ENCODE measurements around the gene RASL10B.
"Not testable (repeated sequence)": the region's sequence is repeated elsewhere in the genome, so short reads cannot be mapped to it uniquely, and the experiment has no call there.

The RASL10B gene

GRCh38 chr17:35743626-35744328, 12.3 kb downstream of the RASL10B start:
- DNase-seq: peak; percentile 16

GRCh38 chr17:35744830-35745229, 13.4 kb downstream of the RASL10B start:
- no peak for DNase-seq

GRCh38 chr17:35745246-35745645, 13.8 kb downstream of the RASL10B start:
- no peak for DNase-seq

DNA sequence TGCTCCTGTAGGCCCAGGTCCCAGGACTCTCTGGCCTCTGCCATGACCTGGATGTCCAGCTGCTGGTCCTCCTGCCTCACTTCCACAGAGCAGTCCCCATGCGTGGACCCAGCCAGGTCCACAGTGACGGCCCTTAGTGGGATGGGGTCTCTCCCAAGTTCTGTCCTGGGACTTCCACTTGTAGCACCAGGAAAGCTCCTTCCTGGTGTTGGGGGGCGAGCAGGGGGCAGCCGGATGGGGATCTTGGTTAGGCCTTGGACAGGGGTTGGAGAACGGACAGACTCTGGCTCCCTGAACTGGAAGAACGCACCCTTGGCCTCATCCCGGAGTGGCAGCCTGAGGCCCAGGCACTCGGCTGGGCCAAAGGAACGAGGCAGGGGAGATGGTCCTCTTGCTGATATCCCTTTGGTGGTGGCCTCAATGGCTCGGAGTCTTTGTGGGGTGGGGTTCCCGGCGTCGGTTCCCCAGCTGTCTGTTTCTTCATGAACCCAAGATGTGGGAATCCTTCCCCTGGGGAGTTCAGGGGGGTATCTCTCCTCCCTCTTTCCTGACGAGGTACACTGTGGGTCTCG, 14.4 kb downstream of the RASL10B start:
- DNase-seq: no peak

DNA sequence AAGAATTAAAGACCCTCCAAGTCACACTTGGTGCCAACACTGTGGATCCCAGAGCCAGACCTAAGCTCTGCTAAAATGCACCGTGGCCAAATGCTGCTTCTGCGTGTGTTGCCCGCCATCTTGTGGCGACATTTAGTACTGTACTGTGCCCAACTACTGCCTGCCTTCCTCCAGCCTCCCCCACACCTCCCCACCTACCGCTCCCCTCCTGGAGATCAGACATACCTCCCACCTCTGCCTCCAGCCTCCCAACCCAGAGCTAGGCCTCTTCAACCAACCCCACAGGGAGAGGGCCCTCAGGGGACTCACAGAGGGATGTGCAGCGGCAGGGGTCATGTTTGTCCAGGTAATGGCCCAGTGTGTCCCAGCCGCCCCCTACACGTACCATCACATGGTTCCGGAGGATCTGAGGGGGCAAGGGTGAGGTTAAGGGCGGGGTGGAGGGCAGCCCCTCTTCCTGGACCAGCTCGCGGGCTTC, 16.1 kb downstream of the RASL10B start:
- peak; percentile 83 for DNase-seq

- DNase-seq: no peak
Observed at GRCh38 chr17:35748341-35748841, 17.0 kb downstream of the RASL10B start.

- no peak for DNase-seq
Observed at GRCh38 chr17:35748979-35749378, 17.5 kb downstream of the RASL10B start.

DNA sequence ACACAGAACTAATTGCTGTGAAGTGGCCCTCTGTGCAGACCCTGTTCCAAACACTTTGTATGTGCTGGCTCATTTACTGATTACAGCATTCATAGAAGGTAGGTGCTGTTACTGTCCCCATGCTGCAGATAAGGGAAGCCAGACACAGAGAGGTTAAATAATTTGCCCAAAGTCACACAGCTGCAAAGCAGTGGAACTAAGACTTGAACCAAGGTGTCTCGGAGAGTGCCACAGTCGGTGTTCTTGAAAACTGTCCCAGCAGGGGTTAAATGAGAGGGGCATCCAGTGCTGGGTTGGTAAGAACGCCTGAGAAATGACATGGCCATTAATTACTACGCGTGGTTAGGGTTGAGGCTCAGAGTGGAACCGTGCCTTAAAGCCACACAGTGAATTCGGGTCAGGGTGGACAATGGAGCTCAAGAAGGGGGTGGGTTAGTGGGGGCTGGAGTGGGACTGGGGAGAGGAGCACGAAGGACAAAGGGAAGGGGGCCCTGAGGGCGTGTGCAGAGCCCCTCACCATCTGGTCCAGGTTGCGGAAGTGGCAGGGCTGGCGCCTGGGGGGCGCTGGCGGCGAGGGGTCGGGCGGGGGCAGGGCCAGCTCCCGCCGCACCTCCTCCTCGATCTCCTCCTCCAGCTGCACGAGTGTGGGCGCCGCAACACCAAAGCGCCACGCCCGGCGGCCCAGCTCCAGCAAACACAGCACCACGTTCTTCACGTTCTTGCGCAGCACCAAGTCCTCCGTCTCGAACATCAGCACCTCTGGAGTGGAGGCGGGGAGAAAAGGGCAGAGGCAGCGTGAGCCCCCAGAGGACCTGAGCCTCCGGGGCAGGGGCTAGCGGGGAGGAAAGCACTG, 18.3 kb downstream of the RASL10B start:
- no peak for DNase-seq

GRCh38 chr17:35750526-35751395, 19.3 kb downstream of the RASL10B start:
- no peak for DNase-seq

- DNase-seq: not testable (repeated sequence)
Observed at GRCh38 chr17:35751541-35751940, 20.1 kb downstream of the RASL10B start.

- DNase-seq: no peak
Observed at GRCh38 chr17:35752471-35752870, 21.0 kb downstream of the RASL10B start.

- no peak for DNase-seq
Observed at GRCh38 chr17:35752945-35753764, 21.7 kb downstream of the RASL10B start, which contains the start of gene GAS2L2. Gene GAS2L2, minus strand, starts transcription at chr17:35753239. Its CDS starts 389 bp downstream, at chr17:35752850.

GRCh38 chr17:35757243-35757642, 25.8 kb downstream of the RASL10B start:
- DNase-seq: no peak

DNA sequence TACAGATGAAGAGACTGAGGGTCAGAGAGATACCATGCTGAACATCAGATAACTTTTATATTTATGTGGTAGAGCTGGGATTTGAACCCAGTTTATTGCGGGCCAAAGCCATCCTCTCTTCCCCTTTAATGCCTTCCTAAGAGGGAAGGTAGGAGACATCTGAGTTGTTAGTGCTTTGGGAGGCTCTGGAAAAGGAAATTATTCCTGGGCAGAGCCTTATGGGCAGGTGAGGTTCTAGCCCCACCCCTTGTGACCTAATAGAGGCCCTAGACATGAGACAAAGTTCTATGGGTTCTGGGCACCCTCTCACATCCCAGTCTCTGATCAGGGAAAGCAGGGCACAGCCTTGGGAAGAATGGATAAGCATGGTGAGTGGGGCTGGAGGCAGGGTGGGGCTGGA, 29.1 kb downstream of the RASL10B start, which contains the start of gene C17orf50:
Gene C17orf50 (plus strand): TSS at position 301 of the 400 bp plus-strand sequence. CDS start 55 bp downstream, at position 356.
- DNase-seq: no peak

DNA sequence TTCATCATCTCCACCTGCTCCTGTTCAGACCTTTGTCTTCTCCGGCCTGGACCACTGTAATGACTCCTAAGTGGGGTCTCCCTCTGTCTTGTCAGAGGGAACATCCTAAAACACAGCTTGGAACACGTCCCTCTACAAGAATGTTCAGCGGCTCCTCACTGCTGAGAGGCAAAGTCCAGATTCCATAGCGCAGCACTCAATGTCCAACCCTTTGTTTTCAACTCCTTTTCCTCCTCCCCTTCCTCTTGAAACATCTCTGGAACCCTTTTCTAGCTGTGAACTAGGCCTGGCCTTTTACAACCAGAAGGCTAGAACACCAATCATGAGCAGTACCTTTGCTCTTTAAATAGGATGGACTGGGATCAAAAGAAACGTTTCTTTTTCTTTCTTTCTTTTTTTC, 30.2 kb downstream of the RASL10B start:
- DNase-seq: no peak

DNA sequence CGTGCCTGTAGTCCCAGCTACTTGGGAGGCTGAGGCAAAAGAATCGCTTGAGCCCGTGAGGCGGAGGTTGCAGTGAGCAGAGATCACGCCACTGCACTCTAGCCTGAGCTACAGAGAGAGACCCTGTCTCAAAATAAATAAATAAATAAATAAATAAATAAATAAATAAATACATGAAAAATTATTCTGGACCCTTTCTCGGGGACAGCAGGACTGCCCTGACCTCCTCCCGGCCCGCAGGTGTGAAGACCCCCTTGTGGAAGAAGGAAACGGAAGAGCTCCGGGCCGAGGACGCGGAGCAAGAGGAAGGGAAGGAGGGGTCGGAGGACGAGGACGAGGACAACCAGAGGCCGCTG, 32.3 kb downstream of the RASL10B start:
- no peak for DNase-seq

DNA sequence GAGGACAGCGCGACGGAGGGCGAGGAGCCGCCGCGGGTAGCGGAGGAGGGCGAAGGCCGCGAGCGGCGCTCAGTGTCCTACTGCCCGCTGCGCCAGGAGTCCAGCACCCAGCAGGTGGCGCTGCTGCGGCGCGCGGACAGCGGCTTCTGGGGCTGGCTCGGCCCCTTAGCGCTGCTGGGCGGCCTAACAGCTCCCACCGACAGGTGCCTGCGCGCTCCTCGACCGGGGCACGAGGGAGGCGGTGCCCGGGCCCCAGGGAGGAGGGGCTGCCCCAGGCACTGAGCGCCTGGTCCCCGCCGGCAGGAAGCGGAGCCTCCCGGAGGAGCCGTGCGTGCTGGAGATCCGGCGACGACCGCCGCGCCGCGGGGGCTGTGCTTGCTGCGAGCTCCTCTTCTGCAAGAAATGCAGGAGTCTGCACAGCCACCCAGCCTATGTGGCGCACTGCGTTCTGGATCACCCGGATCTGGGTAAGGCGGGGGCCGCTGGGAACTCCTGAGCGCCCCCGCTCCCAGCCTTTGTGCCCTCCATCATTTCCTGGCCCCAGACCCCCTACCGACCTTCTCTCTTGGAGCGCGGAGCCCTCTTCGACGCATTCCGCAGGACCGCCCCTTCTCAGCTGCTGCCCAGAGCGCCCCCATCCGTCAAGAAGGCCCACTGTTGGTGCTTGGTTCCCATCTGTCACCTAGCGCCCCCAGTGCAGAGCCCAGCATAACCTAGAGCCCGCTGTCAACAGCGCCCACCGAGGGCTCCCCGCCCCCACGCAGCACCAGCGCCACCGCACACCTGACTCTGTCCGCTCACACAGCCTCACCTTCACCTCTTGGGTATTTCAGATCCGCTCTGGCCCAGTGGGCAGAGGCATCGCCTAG, 32.9 kb downstream of the RASL10B start:
- peak; percentile 90 for DNase-seq

- DNase-seq: no peak
Observed at GRCh38 chr17:35765086-35765710, 33.8 kb downstream of the RASL10B start.

- no peak for DNase-seq
Observed at GRCh38 chr17:35765756-35766488, 34.5 kb downstream of the RASL10B start.
